Mucosa of rectum (tissue), 2 donors: Measurements from ENCODE around the gene XYLB.
"Not testable (repeated sequence)": the region's sequence is repeated elsewhere in the genome, so short reads cannot be mapped to it uniquely, and the experiment has no call there.

Source experiments
- H3K27ac ChIP-seq, 2 donors: one replicate each; pipeline ENCODE4 v1.7.0; 2013; ENCODE audit warnings: inconsistent platforms in 2 of 2, low read depth in 2 of 2, low read length in 2 of 2
- H3K27me3 ChIP-seq, 2 donors: one replicate each; pipeline ENCODE4 v1.7.0; 2013; ENCODE audit warnings: low read length in 2 of 2; ENCODE audit not compliant: control insufficient read depth in 2 of 2, insufficient read depth in 2 of 2
- H3K36me3 ChIP-seq, 2 donors: one replicate each; pipeline ENCODE4 v1.7.0; 2013; ENCODE audit warnings: low read length in 2 of 2; ENCODE audit not compliant: control insufficient read depth in 2 of 2, insufficient read depth in 2 of 2
- H3K4me1 ChIP-seq, 2 donors: one replicate each; pipeline ENCODE4 v1.7.0; 2013; ENCODE audit warnings: low read length in 2 of 2, mild to moderate bottlenecking in 1 of 2; ENCODE audit not compliant: control insufficient read depth in 2 of 2, insufficient read depth in 2 of 2
- H3K4me3 ChIP-seq, 2 donors: one replicate each; pipeline ENCODE4 v1.7.0; 2013; ENCODE audit warnings: low read length in 2 of 2
- H3K9ac ChIP-seq, 2 donors: one replicate each; pipeline ENCODE4 v1.7.0; 2013; ENCODE audit warnings: low read length in 2 of 2, low read depth in 1 of 2, mild to moderate bottlenecking in 1 of 2
- H3K9me3 ChIP-seq, 2 donors: one replicate each; pipeline ENCODE4 v1.7.0; 2013; ENCODE audit warnings: low read length in 2 of 2; ENCODE audit not compliant: control insufficient read depth in 2 of 2
- donor health status: healthy.
- donor health status: Normal muscosa, but diverticular disease.

Gene XYLB

GRCh38 chr3:38387862-38388261 lies 41.3 kb downstream of the XYLB start:
- H3K4me1 ChIP-seq, result no peaks in the 10 kb centered on the region
- H3K9ac ChIP-seq, result no peak overlapping the region
- H3K27ac ChIP-seq, result no peak overlapping the region
- no peak overlapping the region for H3K4me3 ChIP-seq
- H3K9me3 ChIP-seq, result no peaks in the 10 kb centered on the region
- H3K36me3 ChIP-seq, result peaks cover 8 to 13% of the 10 kb centered on the region in 2 donors
- no peaks in the 10 kb centered on the region for H3K27me3 ChIP-seq

GRCh38 chr3:38392604-38393163 lies 46.1 kb downstream of the XYLB start:
- no peaks in the 10 kb centered on the region for H3K4me1 ChIP-seq

DNA sequence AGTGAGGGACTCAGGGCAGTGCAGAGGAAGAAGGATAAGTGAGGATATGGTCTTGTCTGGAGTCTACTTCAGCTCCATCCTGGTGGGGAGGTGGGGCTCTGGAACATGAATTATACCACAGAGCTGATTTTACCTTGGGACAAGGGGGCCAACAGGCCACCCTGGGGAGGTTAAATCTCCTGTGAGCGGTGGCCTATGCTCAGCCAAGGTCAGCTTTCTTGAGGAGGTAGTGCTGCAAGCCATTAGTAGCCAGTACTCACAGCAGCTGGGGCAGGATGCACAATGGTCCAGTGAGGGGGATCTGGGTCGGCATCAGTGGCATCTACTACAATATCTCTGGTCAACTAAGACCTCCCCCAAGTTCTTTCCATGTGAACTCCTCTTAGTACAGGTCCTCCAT lies 49.7 kb downstream of the XYLB start:
- H3K4me3 ChIP-seq, result no peak overlapping the region
- H3K4me1 ChIP-seq, result no peaks in the 10 kb centered on the region
- peaks cover 17 to 36% of the 10 kb centered on the region in 2 donors for H3K36me3 ChIP-seq
- H3K27ac ChIP-seq, result no peak overlapping the region
- no peak overlapping the region for H3K9ac ChIP-seq
- H3K9me3 ChIP-seq, result no peaks in the 10 kb centered on the region
- no peaks in the 10 kb centered on the region for H3K27me3 ChIP-seq

More at GRCh38 chr3:38392604-38393163, 46.1 kb downstream of the XYLB start:
- Histone ChIP-seq H3K9me3 (no peaks in the 10 kb centered on the region), H3K36me3 (peaks cover 11 to 19% of the 10 kb centered on the region in 2 donors), H3K4me3 (no peak overlapping the region), H3K27me3 (no peaks in the 10 kb centered on the region), H3K27ac (no peak overlapping the region), H3K9ac (no peak overlapping the region)

GRCh38 chr3:38396861-38397260 lies 50.3 kb downstream of the XYLB start:
- Histone ChIP-seq H3K9me3 (no peaks in the 10 kb centered on the region), H3K4me3 (no peak overlapping the region), H3K36me3 (peaks cover 23 to 42% of the 10 kb centered on the region in 2 donors), H3K27ac (no peak overlapping the region), H3K9ac (no peak overlapping the region), H3K27me3 (no peaks in the 10 kb centered on the region), H3K4me1 (no peaks in the 10 kb centered on the region)

GRCh38 chr3:38397320-38397719 lies 50.7 kb downstream of the XYLB start:
- H3K4me3 ChIP-seq, result no peak overlapping the region
- no peak overlapping the region for H3K27ac ChIP-seq
- H3K9ac ChIP-seq, result no peak overlapping the region
- H3K4me1 ChIP-seq, result no peaks in the 10 kb centered on the region
- peaks cover 27 to 46% of the 10 kb centered on the region in 2 donors for H3K36me3 ChIP-seq
- no peaks in the 10 kb centered on the region for H3K27me3 ChIP-seq
- no peaks in the 10 kb centered on the region for H3K9me3 ChIP-seq

- Histone ChIP-seq H3K4me3 (no peak overlapping the region), H3K36me3 (peaks cover 35 to 53% of the 10 kb centered on the region in 2 donors)
Observed at GRCh38 chr3:38401246-38401962, 54.8 kb downstream of the XYLB start.

GRCh38 chr3:38404286-38404685 lies 57.7 kb downstream of the XYLB start:
- Histone ChIP-seq H3K9ac (no peak overlapping the region), H3K36me3 (peaks cover 35 to 46% of the 10 kb centered on the region in 2 donors), H3K4me3 (no peak overlapping the region), H3K27me3 (no peaks in the 10 kb centered on the region), H3K9me3 (no peaks in the 10 kb centered on the region), H3K4me1 (no peaks in the 10 kb centered on the region), H3K27ac (no peak overlapping the region)

More at GRCh38 chr3:38401246-38401962, 54.8 kb downstream of the XYLB start:
- Histone ChIP-seq H3K9me3 (no peaks in the 10 kb centered on the region), H3K9ac (no peak overlapping the region), H3K27me3 (no peaks in the 10 kb centered on the region), H3K27ac (no peak overlapping the region), H3K4me1 (no peaks in the 10 kb centered on the region)

DNA sequence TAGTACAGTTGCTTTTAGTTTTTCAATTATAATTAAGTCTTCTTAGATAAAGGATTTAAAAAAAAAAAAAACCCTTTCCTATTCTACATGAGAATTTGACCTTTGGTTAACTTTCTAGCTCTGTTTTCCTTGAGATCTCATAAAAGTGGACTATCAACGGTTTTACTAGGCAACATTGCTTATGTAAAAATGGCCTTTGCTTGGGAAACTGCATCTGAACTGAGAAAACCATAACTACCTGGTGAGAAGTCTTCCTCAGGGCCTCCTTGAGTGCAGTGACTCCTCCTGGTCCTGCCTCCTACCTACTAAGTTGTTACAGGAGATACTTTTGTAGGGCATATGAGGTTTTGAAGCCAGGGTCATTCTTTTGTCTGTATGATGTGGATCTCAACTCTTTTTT lies 65.0 kb downstream of the XYLB start:
- Histone ChIP-seq H3K9me3 (no peaks in the 10 kb centered on the region), H3K36me3 (no peaks in the 10 kb centered on the region), H3K27me3 (no peaks in the 10 kb centered on the region), H3K27ac (no peak overlapping the region), H3K4me1 (no peaks in the 10 kb centered on the region), H3K9ac (no peak overlapping the region), H3K4me3 (no peak overlapping the region)

GRCh38 chr3:38420758-38421157 lies 74.2 kb downstream of the XYLB start:
- not testable (repeated sequence) for H3K4me3 ChIP-seq, H3K4me1 ChIP-seq, H3K9ac ChIP-seq, H3K36me3 ChIP-seq, H3K9me3 ChIP-seq, H3K27me3 ChIP-seq
- H3K27ac ChIP-seq, result peak overlapping the region in 1 of 2 donors; percentile 20

DNA sequence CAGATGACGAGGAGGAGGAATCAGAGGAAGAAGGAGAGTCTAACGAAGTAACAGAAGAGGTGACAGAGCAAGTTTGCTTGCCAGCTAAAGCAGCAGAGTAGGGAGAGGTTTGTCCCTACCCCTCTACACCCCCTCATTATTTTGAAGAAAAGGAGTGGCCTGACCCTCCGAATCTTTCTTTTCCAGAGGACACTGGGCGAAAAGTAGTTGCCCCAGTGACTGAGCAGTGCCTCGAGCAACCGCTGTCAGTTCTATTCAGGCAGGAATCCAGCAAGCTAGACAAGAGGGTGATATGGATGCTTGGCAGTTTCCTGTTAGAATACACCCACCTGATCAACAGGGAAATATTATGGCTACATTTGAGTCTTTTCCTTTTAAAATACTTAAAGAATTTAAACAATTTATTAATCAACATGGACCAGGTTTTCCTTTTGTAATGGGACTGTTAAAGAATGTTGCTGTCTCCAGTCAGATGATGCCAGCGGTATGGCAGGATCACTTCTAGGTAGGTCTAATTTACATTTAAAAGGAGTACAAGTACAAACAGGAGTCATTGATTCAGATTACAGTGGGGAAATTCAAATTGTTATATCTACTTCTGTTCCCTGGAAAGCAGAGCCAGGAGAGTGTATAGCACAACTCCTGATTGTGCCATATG lies 75.2 kb downstream of the XYLB start:
- no peaks in the 10 kb centered on the region for H3K36me3 ChIP-seq
- H3K27ac ChIP-seq, result no peak overlapping the region

More for the DNA sequence above, 75.2 kb downstream of the XYLB start:
- Histone ChIP-seq H3K4me3 (no peak overlapping the region), H3K9ac (no peak overlapping the region), H3K4me1 (peaks cover 0 to 6% of the 10 kb centered on the region in 2 donors), H3K27me3 (no peaks in the 10 kb centered on the region), H3K9me3 (no peaks in the 10 kb centered on the region)
